NCI-H1417 (cell line): ENCODE results near the gene FILIP1.

Experiments
- DNase-seq, 3 experiments: peaks; one replicate each; lab custom pipeline; 2025; lab: John Stamatoyannopoulos, UW

FILIP1 gene

GRCh38 chr6:75266716-75267291 is 226.8 kb downstream of the FILIP1 start:
- DNase-seq: peak; percentile 5 to 62 (median 28)

GRCh38 chr6:75263401-75263750 is 230.2 kb downstream of the FILIP1 start:
- DNase-seq: no peak

GRCh38 chr6:75262716-75263400 is 230.7 kb downstream of the FILIP1 start:
- DNase-seq: no peak

- DNase-seq: no peak
Measured at GRCh38 chr6:75261299-75261698, 232.3 kb downstream of the FILIP1 start.

- DNase-seq: no peak
Measured at GRCh38 chr6:75257343-75258087, 236.1 kb downstream of the FILIP1 start.

GRCh38 chr6:75250552-75250951 is 243.0 kb downstream of the FILIP1 start:
- no peak for DNase-seq

GRCh38 chr6:75249837-75250236 is 243.8 kb downstream of the FILIP1 start:
- DNase-seq: no peak

- no peak for DNase-seq
Measured at GRCh38 chr6:75246386-75246785, 247.2 kb downstream of the FILIP1 start.

- peak in 1 of 3 experiments; percentile 68 for DNase-seq
Measured at GRCh38 chr6:75244063-75244584, 249.5 kb downstream of the FILIP1 start.

GRCh38 chr6:75243333-75244062 is 250.1 kb downstream of the FILIP1 start, which contains the start of gene COX7A2:
Gene COX7A2, minus strand, starts transcription at chr6:75243801. Its CDS starts 67 bp downstream, at chr6:75243734.
- peak; percentile 92 to 97 (median 97) for DNase-seq
